GM20000 (cell line): ENCODE measurements around the gene CLECL1.

ENCODE experiments used
- DNase-seq: peaks from one replicate; pipeline ENCODE4 v3.0.0; 2012; ENCODE audit warnings: low spot score
- TF ChIP-seq, protein P1 (sequence below): IDR thresholded peaks from 2 replicates; pipeline ENCODE4 v1.5.1; 2012; ENCODE audit warnings: mild to moderate bottlenecking, control low read depth; ENCODE audit errors: extremely low read depth, missing control alignments

The CLECL1 gene

GRCh38 chr12:9732921-9733461, at the start of gene CLECL1:
Gene CLECL1 (minus strand): TSS chr12:9733097.
- TF ChIP-seq, protein P1, sequence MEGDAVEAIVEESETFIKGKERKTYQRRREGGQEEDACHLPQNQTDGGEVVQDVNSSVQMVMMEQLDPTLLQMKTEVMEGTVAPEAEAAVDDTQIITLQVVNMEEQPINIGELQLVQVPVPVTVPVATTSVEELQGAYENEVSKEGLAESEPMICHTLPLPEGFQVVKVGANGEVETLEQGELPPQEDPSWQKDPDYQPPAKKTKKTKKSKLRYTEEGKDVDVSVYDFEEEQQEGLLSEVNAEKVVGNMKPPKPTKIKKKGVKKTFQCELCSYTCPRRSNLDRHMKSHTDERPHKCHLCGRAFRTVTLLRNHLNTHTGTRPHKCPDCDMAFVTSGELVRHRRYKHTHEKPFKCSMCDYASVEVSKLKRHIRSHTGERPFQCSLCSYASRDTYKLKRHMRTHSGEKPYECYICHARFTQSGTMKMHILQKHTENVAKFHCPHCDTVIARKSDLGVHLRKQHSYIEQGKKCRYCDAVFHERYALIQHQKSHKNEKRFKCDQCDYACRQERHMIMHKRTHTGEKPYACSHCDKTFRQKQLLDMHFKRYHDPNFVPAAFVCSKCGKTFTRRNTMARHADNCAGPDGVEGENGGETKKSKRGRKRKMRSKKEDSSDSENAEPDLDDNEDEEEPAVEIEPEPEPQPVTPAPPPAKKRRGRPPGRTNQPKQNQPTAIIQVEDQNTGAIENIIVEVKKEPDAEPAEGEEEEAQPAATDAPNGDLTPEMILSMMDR, result no peak

GRCh38 chr12:9781360-9781759, 48.5 kb upstream of the CLECL1 start:
- TF ChIP-seq, protein P1, result no peak
- DNase-seq, result no peak

More at GRCh38 chr12:9732921-9733461, at the start of gene CLECL1:
- peak; percentile 61 for DNase-seq

DNA sequence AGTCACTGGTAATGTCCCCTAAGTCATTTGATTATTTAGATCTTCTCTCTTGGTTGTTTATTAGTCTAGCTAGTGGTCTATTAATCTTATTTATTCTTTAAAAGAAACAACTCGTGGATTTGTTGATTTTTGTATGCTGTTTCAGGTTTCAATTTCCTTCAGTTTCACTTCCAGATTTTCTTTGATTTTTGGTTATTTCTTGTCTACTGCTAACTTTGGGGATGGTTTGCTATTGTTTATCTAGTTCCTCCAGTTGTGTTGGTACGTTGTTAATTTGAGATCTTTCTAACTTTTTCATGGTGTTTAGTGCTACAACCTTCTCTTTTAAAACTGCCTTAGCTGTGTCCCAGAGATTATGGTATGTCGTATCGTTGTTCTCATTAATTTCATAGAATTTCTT, 46.3 kb upstream of the CLECL1 start:
- no peak for DNase-seq
- TF ChIP-seq, protein P1, result no peak

DNA sequence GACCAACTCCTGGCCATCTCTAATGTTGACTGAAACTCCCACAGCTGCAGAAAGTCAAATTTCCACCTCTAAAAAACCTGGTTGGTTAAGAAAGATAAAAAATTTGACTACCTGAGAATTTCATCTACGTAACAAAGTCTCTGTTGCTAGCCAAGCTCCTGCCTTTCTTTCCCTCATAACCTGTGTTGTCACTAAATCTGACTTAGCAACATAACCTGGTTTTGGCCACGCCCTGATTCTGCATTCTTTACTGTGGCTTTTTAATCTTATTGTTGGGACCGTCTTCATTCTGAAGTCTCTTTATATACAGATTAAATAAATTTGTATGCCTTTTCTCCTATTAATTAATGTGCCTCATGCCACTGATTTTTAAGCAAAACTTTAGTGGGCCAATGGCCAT, 43.9 kb upstream of the CLECL1 start:
- TF ChIP-seq, protein P1, result no peak
- no peak for DNase-seq

DNA sequence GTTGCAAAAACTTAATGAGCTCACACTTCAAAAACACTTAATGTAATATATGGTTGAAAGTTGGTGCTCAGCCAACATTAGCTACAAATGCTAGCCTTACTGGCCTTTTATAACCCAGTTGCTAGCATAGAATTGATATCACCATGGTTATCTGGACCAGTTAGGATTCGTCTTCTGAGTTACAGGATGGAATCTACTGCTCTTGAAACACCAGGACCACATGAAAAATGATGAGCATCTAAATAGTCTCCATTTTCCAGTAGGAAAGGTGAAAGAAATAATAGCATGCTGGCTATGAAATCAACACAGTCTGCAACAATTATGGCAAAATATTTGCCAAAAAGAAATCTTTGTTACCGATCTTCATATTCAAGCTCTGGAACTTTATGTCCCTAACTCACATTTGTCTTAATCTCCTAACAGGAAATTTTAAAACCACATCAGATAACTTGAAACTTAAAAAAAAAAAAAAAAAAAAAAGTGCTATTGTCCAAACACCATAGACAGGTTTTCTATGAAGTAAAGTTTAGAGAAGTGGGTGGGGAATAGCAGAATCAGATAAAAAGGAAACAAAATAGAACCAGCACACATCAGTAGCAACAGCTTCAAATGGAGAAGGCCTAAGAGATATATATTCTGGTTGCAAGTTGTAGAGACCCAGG, 40.5 kb upstream of the CLECL1 start:
- TF ChIP-seq, protein P1, result no peak

GRCh38 chr12:9763025-9763424, 30.1 kb upstream of the CLECL1 start:
- TF ChIP-seq, protein P1, result no peak
- DNase-seq, result no peak

More for the DNA sequence above, 40.5 kb upstream of the CLECL1 start:
- DNase-seq, result no peak

DNA sequence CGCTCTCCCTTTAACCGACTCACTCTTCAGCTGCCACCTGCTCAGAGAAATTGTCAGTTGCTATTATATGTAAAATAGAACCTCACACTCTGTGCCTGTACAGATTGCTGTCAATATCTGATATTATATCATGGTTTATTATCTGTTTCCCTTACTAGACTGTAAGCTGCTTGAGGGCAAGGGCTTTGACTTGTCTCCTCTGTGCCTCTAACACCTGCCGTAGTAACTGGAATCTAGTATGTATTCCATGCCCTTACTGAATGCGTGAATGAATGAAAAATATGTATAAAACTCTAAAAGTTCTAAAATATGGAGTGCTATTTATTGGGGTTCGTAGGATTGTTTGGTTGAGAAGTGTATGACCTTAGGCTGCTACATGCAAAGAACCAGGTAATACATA, 29.5 kb upstream of the CLECL1 start:
- DNase-seq, result no peak
- TF ChIP-seq, protein P1, result no peak
